Mucosa of stomach (tissue), 1 donor: ENCODE results near the gene SERPINA7.

Experiments used
- H3K27me3 ChIP-seq: one replicate; pipeline ENCODE4 v1.7.0; 2013; ENCODE audit warnings: mild to moderate bottlenecking, low read length; ENCODE audit not compliant: control insufficient read depth, insufficient read depth
- H3K36me3 ChIP-seq: one replicate; pipeline ENCODE4 v1.7.0; 2013; ENCODE audit warnings: low read length; ENCODE audit not compliant: control insufficient read depth, insufficient read depth
- H3K4me1 ChIP-seq: one replicate; pipeline ENCODE4 v1.7.0; 2013; ENCODE audit warnings: mild to moderate bottlenecking, low read length; ENCODE audit not compliant: control insufficient read depth, insufficient read depth
- H3K4me3 ChIP-seq: one replicate; pipeline ENCODE4 v1.7.0; 2013; ENCODE audit warnings: low read length
- H3K9ac ChIP-seq: one replicate; pipeline ENCODE4 v1.7.0; 2013; ENCODE audit warnings: mild to moderate bottlenecking, low read length, moderate library complexity
- H3K9me3 ChIP-seq: one replicate; pipeline ENCODE4 v1.7.0; 2013; ENCODE audit warnings: mild to moderate bottlenecking, low read length, moderate library complexity; ENCODE audit not compliant: control insufficient read depth
- donor health status: Pancreatic carcinoma.

The SERPINA7 gene, protein sequence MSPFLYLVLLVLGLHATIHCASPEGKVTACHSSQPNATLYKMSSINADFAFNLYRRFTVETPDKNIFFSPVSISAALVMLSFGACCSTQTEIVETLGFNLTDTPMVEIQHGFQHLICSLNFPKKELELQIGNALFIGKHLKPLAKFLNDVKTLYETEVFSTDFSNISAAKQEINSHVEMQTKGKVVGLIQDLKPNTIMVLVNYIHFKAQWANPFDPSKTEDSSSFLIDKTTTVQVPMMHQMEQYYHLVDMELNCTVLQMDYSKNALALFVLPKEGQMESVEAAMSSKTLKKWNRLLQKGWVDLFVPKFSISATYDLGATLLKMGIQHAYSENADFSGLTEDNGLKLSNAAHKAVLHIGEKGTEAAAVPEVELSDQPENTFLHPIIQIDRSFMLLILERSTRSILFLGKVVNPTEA

DNA sequence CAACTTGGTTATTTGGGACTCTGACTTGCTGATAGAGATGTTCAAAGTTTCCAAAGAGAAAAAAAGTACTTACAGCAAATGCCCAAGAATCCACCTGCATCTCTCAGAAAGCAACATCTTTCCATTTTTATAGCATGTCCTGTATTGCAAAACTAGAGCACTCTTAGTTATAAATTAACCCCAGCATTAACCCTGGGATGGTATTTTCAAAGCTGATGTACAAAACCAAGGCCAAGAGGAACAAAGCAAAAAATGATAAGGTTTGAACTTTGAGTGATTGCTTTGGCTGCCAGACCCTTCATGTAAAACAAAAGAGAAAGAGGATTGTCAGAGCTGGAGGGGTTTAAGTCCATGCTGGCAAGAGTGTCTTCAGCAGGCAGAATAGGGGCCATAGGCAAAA, at the start of gene SERPINA7:
SERPINA7 (minus strand) TSS at position 103 of the 400 bp plus-strand sequence. CDS start 1,669 bp downstream, outside the sequence.
- Histone ChIP-seq H3K9ac (no peak within 1 kb of the TSS), H3K36me3 (no peaks in the 10 kb centered on the region), H3K27me3 (no peaks in the 10 kb centered on the region), H3K4me3 (no peak within 1 kb of the TSS), H3K4me1 (no peaks in the 10 kb centered on the region), H3K9me3 (no peaks in the 10 kb centered on the region)

DNA sequence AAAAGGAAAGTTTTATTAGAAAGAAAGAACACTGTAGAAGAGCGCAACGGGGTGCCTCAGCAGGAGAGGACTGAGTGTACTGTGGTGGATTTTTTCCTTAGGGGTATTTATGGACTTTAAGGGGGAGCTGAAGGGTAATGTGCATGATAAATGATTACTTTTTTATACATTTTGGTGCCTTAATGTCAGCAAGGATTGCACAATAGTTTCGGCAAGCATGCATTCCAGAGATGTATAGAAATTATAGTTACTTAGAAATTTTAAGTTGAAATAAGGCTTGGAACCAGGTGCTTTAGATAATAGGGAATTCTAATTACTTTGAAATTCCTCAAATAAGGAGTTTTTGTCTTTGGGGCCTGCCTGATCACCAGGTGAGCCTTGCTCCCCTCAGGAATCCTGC, 30.5 kb upstream of the SERPINA7 start:
- Histone ChIP-seq H3K9me3 (no peaks in the 10 kb centered on the region), H3K9ac (no peak overlapping the region), H3K4me1 (no peaks in the 10 kb centered on the region), H3K4me3 (no peak overlapping the region), H3K36me3 (no peaks in the 10 kb centered on the region), H3K27me3 (no peaks in the 10 kb centered on the region)

DNA sequence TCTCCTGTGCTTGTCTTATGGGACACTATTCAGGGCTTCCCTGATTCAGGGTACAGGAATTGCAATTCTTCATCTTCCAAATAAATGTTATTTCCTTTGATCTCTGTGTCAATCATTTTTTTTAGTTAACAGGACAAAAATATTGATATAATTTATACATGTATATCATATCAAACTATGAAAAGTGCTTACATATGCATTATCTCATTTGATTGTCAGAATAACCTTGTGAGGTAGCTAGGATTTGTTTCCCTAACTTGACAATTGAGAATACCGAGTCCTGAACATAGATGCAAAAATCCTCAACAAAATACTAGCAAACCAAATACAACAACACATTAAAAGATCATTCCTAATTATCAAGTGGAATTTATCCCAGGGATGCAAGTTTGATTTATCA, 11.5 kb upstream of the SERPINA7 start:
- Histone ChIP-seq H3K4me3 (no peak overlapping the region), H3K36me3 (no peaks in the 10 kb centered on the region), H3K4me1 (no peaks in the 10 kb centered on the region), H3K9ac (no peak overlapping the region), H3K9me3 (no peaks in the 10 kb centered on the region), H3K27me3 (no peaks in the 10 kb centered on the region)

DNA sequence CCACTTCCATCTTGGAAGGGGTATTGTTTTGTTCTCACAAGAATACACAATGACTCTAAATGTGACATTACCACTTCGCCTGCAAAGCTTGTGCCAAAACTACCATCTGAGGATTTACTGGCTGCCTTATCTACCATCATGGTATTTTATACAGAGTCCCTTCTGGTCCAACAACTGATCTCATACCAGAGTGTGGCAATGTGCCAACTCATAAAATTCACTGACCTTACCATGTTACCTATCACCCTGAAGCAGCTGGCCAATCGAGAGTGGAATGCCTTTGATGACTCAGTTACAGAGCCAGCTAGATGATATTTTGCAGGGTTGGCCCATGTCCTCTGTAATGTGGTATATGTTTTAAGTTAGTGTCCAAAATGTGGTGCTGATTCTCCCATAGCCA, 3.8 kb upstream of the SERPINA7 start:
- no peaks in the 10 kb centered on the region for H3K36me3 ChIP-seq
- no peaks in the 10 kb centered on the region for H3K4me1 ChIP-seq
- H3K4me3 ChIP-seq = no peak overlapping the region
- no peaks in the 10 kb centered on the region for H3K9me3 ChIP-seq
- H3K27me3 ChIP-seq = no peaks in the 10 kb centered on the region
- H3K9ac ChIP-seq = no peak overlapping the region

DNA sequence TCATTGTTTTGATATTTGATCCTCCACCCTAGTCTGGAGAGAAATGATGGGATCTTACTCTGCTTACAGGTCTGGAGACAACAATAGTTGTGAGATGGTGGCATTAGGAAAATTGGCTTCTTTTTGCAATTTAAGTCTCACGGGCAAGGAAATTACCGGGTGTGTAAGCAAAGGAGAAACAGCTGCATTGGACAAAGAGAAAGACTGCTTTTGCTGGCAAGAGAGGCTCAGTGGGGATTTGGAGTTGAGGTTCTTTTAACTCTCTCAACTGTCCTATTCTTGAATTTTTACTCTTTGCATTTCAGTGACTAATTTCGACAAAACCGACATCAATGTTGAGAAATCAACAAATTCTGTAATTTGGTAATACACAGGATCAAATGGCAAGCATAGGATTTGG, 2.3 kb upstream of the SERPINA7 start:
- Histone ChIP-seq H3K4me1 (no peaks in the 10 kb centered on the region), H3K9me3 (no peaks in the 10 kb centered on the region), H3K4me3 (no peak overlapping the region), H3K9ac (no peak overlapping the region), H3K27me3 (no peaks in the 10 kb centered on the region), H3K36me3 (no peaks in the 10 kb centered on the region)

DNA sequence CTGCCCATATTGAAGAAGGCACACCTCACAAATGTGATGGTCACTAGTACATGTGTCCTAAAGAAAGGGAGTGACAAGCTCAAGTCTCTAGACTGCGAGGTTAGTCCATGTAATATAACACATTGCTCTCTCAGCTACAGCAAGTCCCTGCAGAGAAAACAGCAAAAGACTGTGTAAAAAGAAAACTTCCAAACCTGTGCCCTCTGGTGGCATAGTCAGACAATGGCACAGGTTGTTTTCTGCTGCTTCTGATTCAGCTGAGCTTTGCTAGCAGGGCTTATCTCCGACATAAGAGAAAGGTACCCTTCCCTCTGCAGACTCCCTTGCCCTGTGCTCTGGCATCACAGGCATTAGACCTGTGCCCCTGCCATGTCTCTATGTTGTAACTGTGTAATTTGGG, 1.4 kb upstream of the SERPINA7 start:
- H3K4me1 ChIP-seq = no peaks in the 10 kb centered on the region
- no peak overlapping the region for H3K9ac ChIP-seq
- no peaks in the 10 kb centered on the region for H3K9me3 ChIP-seq
- no peaks in the 10 kb centered on the region for H3K36me3 ChIP-seq
- no peak overlapping the region for H3K4me3 ChIP-seq
- no peaks in the 10 kb centered on the region for H3K27me3 ChIP-seq

DNA sequence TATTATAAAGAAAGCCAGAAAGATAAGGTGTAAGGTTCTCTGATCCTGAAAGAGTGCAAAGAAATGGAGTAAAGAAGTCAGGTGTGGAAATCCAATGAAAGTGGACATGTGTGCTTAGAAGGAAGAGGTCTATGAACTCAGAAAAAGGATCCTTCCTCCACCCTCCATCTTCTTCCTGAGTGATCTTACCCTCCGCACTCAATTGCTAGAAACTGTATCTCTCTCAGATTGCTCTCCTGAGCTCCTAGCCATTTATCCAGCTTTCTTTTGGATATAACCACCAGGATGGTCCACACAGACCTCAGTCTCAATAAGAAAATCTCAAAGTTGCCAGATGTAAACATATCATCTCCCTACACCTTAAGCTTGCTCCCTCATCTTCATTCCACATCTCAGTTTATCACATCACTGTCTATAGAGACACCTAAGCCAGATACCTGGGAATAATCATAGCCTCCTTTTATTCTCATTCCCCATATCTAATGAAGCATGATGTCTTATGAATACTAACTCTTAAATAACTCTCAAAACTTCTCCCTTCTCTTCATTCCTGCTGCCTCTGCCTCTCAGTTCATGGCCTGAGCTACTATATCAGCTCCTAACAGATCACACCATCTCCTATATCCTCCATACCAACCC, 573 bp downstream of the SERPINA7 start:
- Histone ChIP-seq H3K9ac (no peak overlapping the region), H3K9me3 (no peaks in the 10 kb centered on the region), H3K36me3 (no peaks in the 10 kb centered on the region), H3K27me3 (no peaks in the 10 kb centered on the region), H3K4me1 (no peaks in the 10 kb centered on the region), H3K4me3 (no peak overlapping the region)

DNA sequence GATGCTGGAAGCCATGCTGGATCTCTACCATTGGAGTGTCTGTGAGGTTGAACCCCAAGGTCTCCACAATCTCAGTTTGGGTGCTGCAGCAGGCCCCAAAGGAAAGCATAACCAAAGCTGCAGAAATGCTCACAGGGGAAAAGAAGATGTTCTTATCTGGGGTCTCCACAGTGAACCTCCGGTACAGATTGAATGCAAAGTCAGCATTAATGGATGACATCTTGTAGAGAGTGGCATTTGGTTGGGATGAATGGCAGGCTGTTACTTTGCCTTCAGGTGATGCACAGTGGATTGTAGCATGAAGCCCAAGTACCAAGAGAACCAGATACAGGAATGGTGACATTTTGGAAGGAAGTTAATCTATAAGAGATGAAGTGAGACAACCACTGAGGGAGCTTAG, 1.8 kb downstream of the SERPINA7 start:
- Histone ChIP-seq H3K27me3 (no peaks in the 10 kb centered on the region), H3K4me1 (no peaks in the 10 kb centered on the region), H3K4me3 (no peak overlapping the region), H3K9ac (no peak overlapping the region), H3K9me3 (no peaks in the 10 kb centered on the region), H3K36me3 (no peaks in the 10 kb centered on the region)

DNA sequence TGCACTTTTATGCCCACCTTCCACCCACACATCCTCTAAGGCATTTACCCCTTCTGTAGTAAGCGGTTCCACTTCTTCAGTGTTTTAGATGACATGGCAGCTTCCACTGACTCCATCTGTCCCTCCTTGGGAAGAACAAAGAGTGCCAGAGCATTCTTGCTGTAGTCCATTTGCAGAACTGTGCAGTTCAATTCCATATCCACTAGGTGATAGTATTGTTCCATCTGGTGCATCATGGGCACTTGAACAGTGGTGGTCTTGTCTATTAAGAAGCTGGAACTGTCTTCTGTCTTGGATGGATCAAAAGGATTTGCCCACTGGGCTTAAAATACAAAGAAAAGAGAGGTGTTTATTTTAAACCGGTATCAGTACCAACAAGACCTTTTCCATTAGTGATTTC, 3.5 kb downstream of the SERPINA7 start:
- Histone ChIP-seq H3K4me1 (no peaks in the 10 kb centered on the region), H3K36me3 (no peaks in the 10 kb centered on the region), H3K4me3 (no peak overlapping the region), H3K9me3 (no peaks in the 10 kb centered on the region), H3K9ac (no peak overlapping the region), H3K27me3 (no peaks in the 10 kb centered on the region)

DNA sequence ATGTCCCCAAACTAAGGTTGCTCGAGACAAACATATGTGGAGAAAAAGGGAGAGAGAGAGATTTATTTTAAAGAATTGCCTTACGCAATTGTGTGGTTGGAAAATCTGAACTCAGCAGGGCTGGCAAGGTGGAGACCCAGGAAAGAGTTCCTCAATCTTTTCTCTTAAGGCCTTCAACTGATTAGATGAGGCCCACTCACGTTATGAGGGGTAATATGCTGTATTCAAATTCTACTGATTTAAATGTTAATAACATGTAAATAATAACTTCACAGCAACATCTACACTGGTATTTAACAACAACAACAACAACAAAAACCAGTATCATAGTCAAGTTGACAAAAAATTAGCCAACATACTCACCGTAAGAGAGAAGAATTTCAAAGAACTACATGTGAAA, 14.6 kb downstream of the SERPINA7 start:
- Histone ChIP-seq H3K4me1 (no peaks in the 10 kb centered on the region), H3K9ac (no peak overlapping the region), H3K36me3 (no peaks in the 10 kb centered on the region), H3K27me3 (no peaks in the 10 kb centered on the region), H3K4me3 (no peak overlapping the region), H3K9me3 (no peaks in the 10 kb centered on the region)

DNA sequence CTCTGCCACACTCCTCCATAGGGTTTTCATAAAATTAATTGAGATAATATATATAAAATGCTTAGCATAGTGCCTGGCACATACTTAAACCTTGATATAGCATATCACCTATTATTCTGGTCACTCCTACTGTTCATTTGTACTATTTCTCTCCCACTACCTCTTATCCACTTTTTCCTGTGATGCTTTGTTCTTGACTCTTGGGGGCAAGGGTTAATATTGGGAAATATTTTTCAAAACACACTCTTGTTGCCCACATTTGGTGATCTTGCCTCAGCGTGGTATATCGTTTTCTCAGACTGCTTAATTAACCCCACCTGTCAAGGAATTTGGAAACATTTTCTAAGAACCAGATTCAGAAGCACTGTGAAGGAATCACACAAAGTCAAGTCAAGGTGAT, 16.3 kb downstream of the SERPINA7 start:
- Histone ChIP-seq H3K27me3 (no peaks in the 10 kb centered on the region), H3K4me3 (no peak overlapping the region), H3K9me3 (no peaks in the 10 kb centered on the region), H3K36me3 (no peaks in the 10 kb centered on the region), H3K9ac (no peak overlapping the region), H3K4me1 (no peaks in the 10 kb centered on the region)

DNA sequence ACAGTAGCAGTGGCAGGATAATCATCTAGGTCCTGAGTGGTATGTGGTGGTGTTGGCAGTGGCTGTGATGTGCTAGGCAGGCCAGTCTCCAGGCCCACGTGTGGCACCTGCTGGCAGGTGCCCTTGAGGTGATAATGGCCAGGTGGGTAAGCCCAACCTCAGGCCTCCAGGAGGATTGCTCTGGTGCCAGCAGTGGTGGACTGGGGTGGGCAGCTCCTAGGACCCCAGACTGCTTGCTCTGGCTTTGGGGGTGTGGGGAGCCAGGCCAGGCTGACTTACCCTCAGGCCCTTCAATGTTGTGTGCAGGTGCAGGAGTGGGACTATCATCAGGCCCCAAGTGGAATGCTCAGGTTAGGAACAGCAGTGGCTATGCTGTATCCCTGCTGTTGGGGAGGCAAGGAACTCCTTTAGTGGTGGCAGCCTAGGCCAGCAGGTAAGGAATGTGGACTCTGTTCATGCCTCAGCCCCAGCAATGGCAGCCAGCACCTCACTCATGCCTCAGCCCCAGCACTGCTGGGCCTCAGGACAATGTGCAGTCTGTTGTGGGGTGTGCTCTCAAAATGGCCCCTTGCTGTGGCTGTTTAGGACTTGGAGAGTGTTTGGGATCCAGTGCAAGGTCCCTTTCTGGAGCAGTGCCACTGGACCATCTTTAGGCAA, 24.3 kb downstream of the SERPINA7 start:
- Histone ChIP-seq H3K9ac (no peak overlapping the region), H3K9me3 (no peaks in the 10 kb centered on the region), H3K27me3 (no peaks in the 10 kb centered on the region), H3K4me1 (no peaks in the 10 kb centered on the region), H3K4me3 (no peak overlapping the region), H3K36me3 (no peaks in the 10 kb centered on the region)
